ENCODE measurements around the gene FGR. TPM values are rescaled to one million over a fixed set of nuclear protein-coding genes. Genes with fewer than 3 reads are reported as not detected.
"Not testable (repeated sequence)": the region's sequence is repeated elsewhere in the genome, so short reads cannot be mapped to it uniquely, and the experiment has no call there.

FGR gene
- total RNA-seq, 2 donors from 2014 or later = 17.0 to 21.5 TPM

- TF ChIP-seq CTCF (IDR thresholded peaks at IDR 0.05) = no peak
- H3K27ac ChIP-seq = no peak overlapping the region
- H3K4me3 ChIP-seq = no peak overlapping the region
- no peak for DNase-seq (ENCODE audit: low spot score)
- H3K9me3 ChIP-seq = no peaks in the 10 kb centered on the region
- H3K27me3 ChIP-seq (replicated peaks; ENCODE audit: insufficient read depth) = peaks cover 4% of the 10 kb centered on the region
- H3K36me3 ChIP-seq = no peaks in the 10 kb centered on the region
- peaks cover 6 to 17% of the 10 kb centered on the region in 2 donors for H3K4me1 ChIP-seq (ENCODE audit: control insufficient read depth in 1 of 2, low read depth in 2 of 2)
- ATAC-seq (ENCODE audit: insufficient number of reproducible peaks, low FRiP score, low read depth) = no peak
These were observed 6.3 kb downstream of the FGR start for GRCh38 chr1:27628712-27629111.

DNA sequence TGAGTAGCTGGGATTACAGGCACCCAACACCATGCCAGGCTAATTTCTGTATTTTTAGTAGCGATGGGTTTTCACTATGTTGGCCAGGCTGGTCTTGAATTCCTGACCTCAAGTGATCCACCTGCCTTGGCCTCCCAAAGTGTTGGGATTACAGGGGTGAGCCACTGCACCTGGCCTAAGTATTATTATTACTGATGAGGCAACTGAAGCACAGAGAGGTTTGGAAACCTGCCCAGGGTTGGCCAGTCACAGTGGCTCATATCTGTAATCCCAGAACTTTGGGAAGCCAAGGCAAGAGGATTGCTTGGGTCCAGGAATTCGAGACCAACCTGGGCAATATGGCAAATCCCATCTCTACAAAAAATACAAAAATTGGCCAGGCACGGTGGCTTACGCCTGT is 7.3 kb downstream of the FGR start:
- not testable (repeated sequence) for H3K4me3 ChIP-seq; DNase-seq (ENCODE audit: low spot score); H3K9me3 ChIP-seq; H3K36me3 ChIP-seq; H3K27me3 ChIP-seq (replicated peaks; ENCODE audit: insufficient read depth); H3K27ac ChIP-seq; ATAC-seq (ENCODE audit: insufficient number of reproducible peaks, low FRiP score, low read depth)
- peaks cover 6 to 13% of the 10 kb centered on the region in 2 donors for H3K4me1 ChIP-seq (ENCODE audit: control insufficient read depth in 1 of 2, low read depth in 2 of 2)

GRCh38 chr1:27627061-27627460 is 7.9 kb downstream of the FGR start:
- H3K4me3 ChIP-seq = no peak overlapping the region
- H3K36me3 ChIP-seq = no peaks in the 10 kb centered on the region
- TF ChIP-seq CTCF (IDR thresholded peaks at IDR 0.05) = no peak
- H3K27me3 ChIP-seq (replicated peaks; ENCODE audit: insufficient read depth) = no peaks in the 10 kb centered on the region
- ATAC-seq (ENCODE audit: insufficient number of reproducible peaks, low FRiP score, low read depth) (no peak), DNase-seq (ENCODE audit: low spot score) (no peak)
- H3K9me3 ChIP-seq = no peaks in the 10 kb centered on the region
- H3K4me1 ChIP-seq (ENCODE audit: control insufficient read depth in 1 of 2, low read depth in 2 of 2) = peaks cover 6 to 13% of the 10 kb centered on the region in 2 donors
- H3K27ac ChIP-seq = no peak overlapping the region

- Histone ChIP-seq H3K36me3 (no peaks in the 10 kb centered on the region), H3K4me3 (no peak overlapping the region), H3K4me1 (ENCODE audit: control insufficient read depth in 1 of 2, low read depth in 2 of 2) (peaks cover 6 to 13% of the 10 kb centered on the region in 2 donors), H3K9me3 (no peaks in the 10 kb centered on the region), H3K27ac (no peak overlapping the region), H3K27me3 (replicated peaks; ENCODE audit: insufficient read depth) (no peaks in the 10 kb centered on the region)
- ATAC-seq (ENCODE audit: insufficient number of reproducible peaks, low FRiP score, low read depth) = no peak
- no peak for DNase-seq (ENCODE audit: low spot score)
- TF ChIP-seq CTCF (IDR thresholded peaks at IDR 0.05) = no peak
These were observed 8.7 kb downstream of the FGR start for GRCh38 chr1:27626031-27626935.

DNA sequence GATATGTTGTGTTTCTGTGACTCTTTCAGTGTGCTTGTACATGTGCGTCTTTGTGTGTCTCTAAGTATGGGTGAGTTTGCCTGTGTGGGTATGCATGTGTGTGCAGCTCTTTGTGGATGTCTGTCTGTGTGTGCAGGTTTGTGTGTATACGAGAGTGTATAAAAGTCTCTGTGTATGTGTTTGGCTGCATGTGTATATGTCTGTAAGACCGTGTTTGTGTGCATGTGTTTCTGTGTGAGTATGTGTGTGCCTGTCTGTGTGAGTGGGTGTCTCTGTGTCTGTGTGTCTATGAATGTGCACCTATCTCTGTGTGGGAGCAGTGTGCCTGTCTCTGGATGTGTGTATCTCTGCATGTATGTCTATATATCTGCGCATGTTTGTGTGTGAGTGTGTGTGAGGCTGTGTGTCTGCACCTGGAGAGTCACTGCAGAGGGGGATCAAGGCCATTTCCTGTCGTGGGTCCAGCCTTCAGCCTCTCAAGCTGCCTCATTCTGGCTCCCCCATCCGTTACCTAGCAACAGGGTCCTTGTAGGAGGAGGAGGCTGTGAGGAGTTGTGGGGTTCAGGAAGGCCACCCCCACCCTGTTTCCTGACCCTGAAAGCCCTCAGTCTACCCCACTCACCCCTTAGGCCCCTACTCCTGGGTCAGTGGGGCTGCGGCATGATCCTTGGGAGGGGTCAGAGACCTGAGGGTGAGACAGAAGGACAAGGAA is 10.4 kb downstream of the FGR start:
- Histone ChIP-seq H3K4me3 (no peak overlapping the region), H3K27me3 (replicated peaks; ENCODE audit: insufficient read depth) (no peaks in the 10 kb centered on the region), H3K27ac (no peak overlapping the region), H3K9me3 (no peaks in the 10 kb centered on the region), H3K36me3 (no peaks in the 10 kb centered on the region), H3K4me1 (ENCODE audit: control insufficient read depth in 1 of 2, low read depth in 2 of 2) (peaks cover 0 to 3% of the 10 kb centered on the region in 2 donors)
- no peak for ATAC-seq (ENCODE audit: insufficient number of reproducible peaks, low FRiP score, low read depth)
- no peak for TF ChIP-seq CTCF (IDR thresholded peaks at IDR 0.05)
- DNase-seq (ENCODE audit: low spot score) = no peak
